Glutamatergic neuron (in vitro differentiated cells): ENCODE data around the gene CAPG. TPM values are rescaled to one million over a fixed set of nuclear protein-coding genes. Genes with fewer than 3 reads are reported as not detected.

Source experiments
- DNase-seq: peaks from one replicate; pipeline ENCODE4 v3.0.0; 2022
- H3K27ac Mint-ChIP-seq: one replicate; pipeline ENCODE4 v1.8.0; 2020; ENCODE audit warnings: mild to moderate bottlenecking, mixed read lengths, inconsistent platforms; ENCODE audit not compliant: unreplicated experiment
- H3K27me3 Mint-ChIP-seq: one replicate; pipeline ENCODE4 v1.8.0; 2020; ENCODE audit warnings: mild to moderate bottlenecking, moderate library complexity, mixed read lengths, inconsistent platforms; ENCODE audit not compliant: unreplicated experiment
- H3K36me3 Mint-ChIP-seq: one replicate; pipeline ENCODE4 v1.8.0; 2020; ENCODE audit warnings: mild to moderate bottlenecking, mixed read lengths, inconsistent platforms; ENCODE audit not compliant: unreplicated experiment
- H3K4me1 Mint-ChIP-seq: one replicate; pipeline ENCODE4 v1.8.0; 2020; ENCODE audit warnings: mild to moderate bottlenecking, low read depth, mixed read lengths, inconsistent platforms; ENCODE audit not compliant: unreplicated experiment
- H3K4me3 Mint-ChIP-seq: one replicate; pipeline ENCODE4 v1.8.0; 2020; ENCODE audit warnings: mild to moderate bottlenecking, mixed read lengths, inconsistent platforms; ENCODE audit not compliant: unreplicated experiment
- H3K9me3 Mint-ChIP-seq: one replicate; pipeline ENCODE4 v1.8.0; 2020; ENCODE audit warnings: mild to moderate bottlenecking, moderate library complexity, mixed read lengths, inconsistent platforms; ENCODE audit not compliant: unreplicated experiment
- CTCF ChIP-seq: fragments of 200-600 bp; sonication (generic); IDR thresholded peaks from one replicate; pipeline ENCODE4 v1.5.0; 2021; ENCODE audit not compliant: partially characterized antibody, unreplicated experiment
- total RNA-seq: library from RNA; stranded (reverse); fragmentation: NEBNext Ultra II Directional; extraction: Animal tissue kit (Norgen Biotek cat#: 25700); gene quantifications from one replicate; pipeline ENCODE4 v1.2.1, GENCODE V29; 2021; ENCODE audit not compliant: unreplicated experiment

The CAPG gene
- total RNA-seq, 1 donor from 2014 or later: 15.5 TPM

GRCh38 chr2:85435220-85435958, 25.2 kb upstream of the CAPG start:
- Mint-ChIP-seq H3K27ac (no peak overlapping the region), H3K4me1 (peaks cover 24% of the 10 kb centered on the region), H3K27me3 (peaks cover 11% of the 10 kb centered on the region), H3K4me3 (no peak overlapping the region), H3K9me3 (peaks cover 12% of the 10 kb centered on the region), H3K36me3 (no peaks in the 10 kb centered on the region)
- no peak for TF ChIP-seq CTCF
- no peak for DNase-seq

GRCh38 chr2:85434696-85435095, 24.5 kb upstream of the CAPG start:
- no peak for TF ChIP-seq CTCF
- peaks cover 28% of the 10 kb centered on the region for H3K4me1 Mint-ChIP-seq
- no peak overlapping the region for H3K27ac Mint-ChIP-seq
- no peaks in the 10 kb centered on the region for H3K36me3 Mint-ChIP-seq
- peaks cover 12% of the 10 kb centered on the region for H3K9me3 Mint-ChIP-seq
- DNase-seq: no peak
- peaks cover 11% of the 10 kb centered on the region for H3K27me3 Mint-ChIP-seq
- no peak overlapping the region for H3K4me3 Mint-ChIP-seq

DNA sequence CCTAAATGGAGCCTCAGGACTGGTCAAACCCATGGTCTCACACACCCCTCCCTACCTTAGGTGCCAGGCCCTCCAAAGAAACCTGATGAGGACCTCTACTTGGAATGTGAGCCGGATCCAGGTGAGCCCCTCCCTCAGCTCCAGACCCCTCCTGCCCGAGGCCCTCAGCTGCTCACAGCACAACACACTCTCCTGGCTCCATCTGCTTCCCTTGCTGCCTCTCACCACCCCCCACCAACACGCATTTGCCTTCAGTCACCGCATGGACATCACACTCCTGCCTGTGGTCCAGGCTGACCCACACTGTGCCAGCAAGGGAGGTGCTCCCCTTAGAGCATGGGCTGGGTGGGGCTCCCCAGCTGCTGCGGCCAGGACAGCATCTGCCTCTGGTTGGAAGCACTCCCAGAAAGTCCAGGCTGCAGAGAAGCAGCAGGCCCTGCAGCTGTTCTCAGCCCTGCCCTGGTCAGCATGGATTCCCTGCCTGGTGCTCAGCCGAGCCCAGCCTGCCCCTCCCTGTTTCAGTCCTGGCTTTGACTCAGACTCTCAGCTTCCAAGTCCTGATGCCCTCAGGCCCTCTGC, 23.4 kb upstream of the CAPG start:
- DNase-seq: peak; percentile 82
- Mint-ChIP-seq H3K4me3 (peak overlapping the region; percentile 68), H3K36me3 (no peaks in the 10 kb centered on the region), H3K27ac (peak overlapping the region; percentile 97), H3K27me3 (peaks cover 13% of the 10 kb centered on the region), H3K4me1 (peaks cover 28% of the 10 kb centered on the region), H3K9me3 (peaks cover 12% of the 10 kb centered on the region)
- no peak for TF ChIP-seq CTCF

GRCh38 chr2:85431570-85432205, 21.5 kb upstream of the CAPG start:
- Mint-ChIP-seq H3K27me3 (peaks cover 14% of the 10 kb centered on the region), H3K9me3 (peaks cover 12% of the 10 kb centered on the region), H3K36me3 (no peaks in the 10 kb centered on the region), H3K27ac (peak overlapping the region; percentile 82), H3K4me1 (peaks cover 23% of the 10 kb centered on the region), H3K4me3 (peak overlapping the region; percentile 49)
- DNase-seq: no peak
- TF ChIP-seq CTCF: no peak
